Cerebellar nuclear complex (tissue), 1 donor: ENCODE measurements around the gene CGREF1.
"Not testable (repeated sequence)": the region's sequence is repeated elsewhere in the genome, so short reads cannot be mapped to it uniquely, and the experiment has no call there.

Experiments
- DNase-seq, 2 experiments: peaks; one replicate each; lab custom pipeline; 2025; lab: John Stamatoyannopoulos, UW

CGREF1 gene

GRCh38 chr2:27137322-27137935 lies 18.5 kb upstream of the CGREF1 start:
- DNase-seq = no peak

DNA sequence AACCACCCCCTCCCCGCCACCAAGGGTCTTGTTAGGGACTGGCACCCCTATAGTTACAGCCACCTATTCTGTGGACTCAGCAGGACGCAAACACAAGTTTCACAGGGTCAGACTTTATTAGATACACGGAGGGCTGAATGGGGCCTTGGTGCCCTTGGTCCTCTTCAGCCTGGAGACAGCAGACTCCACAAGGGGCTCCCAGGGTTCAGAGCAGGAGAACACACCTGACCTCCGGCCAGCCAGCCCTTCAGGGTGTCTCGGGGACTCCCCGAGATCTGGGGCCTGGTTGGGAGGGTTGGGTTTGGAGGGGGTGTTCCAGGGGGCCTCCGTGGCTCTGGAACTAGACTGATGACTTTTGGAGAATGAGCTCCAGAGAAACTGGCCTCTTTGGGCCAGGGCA lies 17.8 kb upstream of the CGREF1 start:
- no peak for DNase-seq

DNA sequence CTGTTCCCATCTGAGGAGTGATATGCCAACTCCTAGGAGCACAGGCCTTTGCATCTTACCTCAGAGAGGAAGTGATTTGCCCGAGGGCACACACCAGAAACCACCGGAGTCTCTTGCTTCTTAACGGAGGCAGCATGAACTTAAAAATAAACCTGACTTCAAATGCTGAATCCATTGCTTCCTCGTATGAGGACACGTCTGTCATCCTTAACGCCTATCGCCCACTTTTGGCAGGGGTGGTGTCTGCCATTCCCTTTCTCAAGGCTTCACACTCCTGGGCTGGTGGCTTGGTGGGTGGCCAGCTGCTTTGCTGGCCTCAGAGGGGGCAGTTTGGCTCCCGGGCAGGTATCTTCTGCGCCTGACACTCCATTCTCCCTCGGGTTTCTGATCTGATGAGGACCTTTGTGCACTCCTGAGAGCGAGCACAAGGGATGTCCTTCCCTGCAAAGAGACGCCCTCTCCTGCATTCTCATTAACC lies 16.6 kb upstream of the CGREF1 start:
- DNase-seq = no peak

DNA sequence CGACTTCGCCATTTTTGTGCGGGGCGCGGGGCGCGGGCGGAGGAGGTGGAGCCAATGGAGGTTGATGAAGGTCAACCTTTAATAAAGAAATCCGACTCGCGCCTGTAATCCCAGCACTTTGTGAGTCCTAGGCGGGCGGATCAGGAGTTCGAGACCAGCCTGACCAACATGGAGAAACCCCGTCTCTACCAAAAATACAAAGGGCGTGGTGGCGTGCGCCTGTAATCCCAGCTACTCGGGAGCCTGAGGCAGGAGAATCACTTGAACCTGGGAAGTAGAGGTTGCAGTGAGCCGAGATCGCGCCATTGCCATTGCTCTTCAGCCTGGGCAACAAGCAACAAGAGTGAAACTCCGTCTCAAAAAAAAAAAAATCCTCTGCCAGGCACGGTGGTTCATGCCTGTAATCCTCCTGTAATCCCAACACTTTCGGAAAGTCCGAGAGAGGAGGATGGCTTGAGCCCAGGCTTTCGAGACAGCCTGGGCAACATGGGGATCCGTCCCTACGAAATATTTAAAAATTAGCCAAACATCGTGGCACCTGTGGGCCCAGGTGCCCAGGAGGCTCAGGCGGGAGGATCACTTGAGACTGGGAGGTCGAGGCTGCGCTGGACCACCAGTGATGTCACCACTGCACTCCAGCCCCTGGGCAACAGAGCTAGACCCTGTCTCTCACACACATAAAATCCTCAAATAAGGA lies 16.0 kb upstream of the CGREF1 start:
- no peak for DNase-seq

GRCh38 chr2:27133905-27134780 lies 15.2 kb upstream of the CGREF1 start, which contains the start of gene PREB:
TSS of gene PREB (minus strand) at chr2:27134636. CDS start at chr2:27134421, 215 bp downstream.
- DNase-seq = peak; percentile 53 to 88

- no peak for DNase-seq
Observed at GRCh38 chr2:27133195-27133875, 14.4 kb upstream of the CGREF1 start.

- no peak for DNase-seq
Observed at GRCh38 chr2:27131429-27131828, 12.5 kb upstream of the CGREF1 start.

DNA sequence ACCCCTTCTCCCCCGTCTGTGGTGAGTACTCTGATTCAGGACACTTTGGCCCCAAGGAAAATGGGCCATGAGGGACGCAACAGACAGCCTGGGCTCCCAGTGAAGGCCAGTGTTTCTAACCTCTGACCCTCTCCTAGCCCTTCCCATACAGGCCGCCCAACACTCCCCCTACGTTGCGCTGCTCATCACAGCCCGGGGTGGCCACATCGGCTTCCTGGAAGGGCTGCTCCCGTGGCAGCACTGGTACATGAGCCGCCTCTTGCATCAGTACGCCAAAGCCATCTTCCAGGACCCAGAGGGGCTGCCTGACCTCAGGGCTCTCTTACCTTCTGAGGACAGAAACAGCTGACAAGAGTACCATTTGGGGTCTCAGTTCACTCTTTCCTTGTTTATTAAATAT lies 11.5 kb upstream of the CGREF1 start:
- DNase-seq = no peak

GRCh38 chr2:27128668-27129571 lies 10.0 kb upstream of the CGREF1 start:
- DNase-seq = no peak

GRCh38 chr2:27127883-27128667 lies 9.1 kb upstream of the CGREF1 start:
- no peak for DNase-seq

- DNase-seq = no peak
Observed at GRCh38 chr2:27126252-27126710, 7.4 kb upstream of the CGREF1 start.

- no peak for DNase-seq
Observed at GRCh38 chr2:27125104-27125503, 6.2 kb upstream of the CGREF1 start.

DNA sequence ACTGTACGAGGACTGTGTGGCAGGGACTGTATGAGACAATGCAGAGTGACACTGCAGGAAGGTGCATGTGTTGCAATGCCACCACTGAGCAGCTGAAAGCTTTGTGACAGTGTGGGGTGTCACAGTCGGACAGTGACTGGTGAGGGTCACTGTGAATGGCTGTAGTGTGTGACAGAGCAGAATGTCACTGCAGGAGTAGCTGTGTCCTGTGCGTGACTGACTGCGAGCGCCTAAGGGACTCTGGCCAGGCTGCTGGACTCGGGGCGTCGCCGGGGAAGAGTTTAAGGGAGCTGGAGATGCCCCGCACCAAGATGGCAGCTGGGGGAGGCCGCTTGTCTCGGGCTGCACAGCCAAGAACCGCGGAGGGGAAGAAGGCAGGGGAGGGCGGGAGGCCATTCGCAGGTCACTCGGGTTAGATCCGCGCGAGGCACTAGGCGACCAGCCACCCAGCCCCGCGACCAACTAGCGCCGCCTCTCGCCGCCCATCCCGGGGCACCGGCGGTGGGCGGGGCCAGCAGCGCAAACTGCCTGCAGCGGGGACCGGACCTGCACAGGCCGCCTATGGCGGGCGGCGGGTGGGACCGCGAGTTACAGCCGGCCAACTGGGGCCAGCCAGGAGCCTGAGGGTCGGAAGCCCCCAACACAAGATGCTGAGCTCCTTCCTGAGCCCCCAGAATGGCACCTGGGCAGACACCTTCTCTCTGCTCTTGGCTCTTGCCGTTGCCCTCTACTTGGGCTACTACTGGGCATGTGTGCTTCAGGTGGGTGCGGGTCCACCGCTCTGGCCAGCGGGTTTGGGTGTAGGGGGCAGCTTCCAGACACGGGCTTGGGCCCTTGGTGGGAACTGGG lies 4.6 kb upstream of the CGREF1 start, which contains the start of gene ABHD1:
Gene ABHD1 (plus strand): TSS at position 514 of the 849 bp plus-strand sequence. CDS start 134 bp downstream, at position 648.
- DNase-seq = no peak

DNA sequence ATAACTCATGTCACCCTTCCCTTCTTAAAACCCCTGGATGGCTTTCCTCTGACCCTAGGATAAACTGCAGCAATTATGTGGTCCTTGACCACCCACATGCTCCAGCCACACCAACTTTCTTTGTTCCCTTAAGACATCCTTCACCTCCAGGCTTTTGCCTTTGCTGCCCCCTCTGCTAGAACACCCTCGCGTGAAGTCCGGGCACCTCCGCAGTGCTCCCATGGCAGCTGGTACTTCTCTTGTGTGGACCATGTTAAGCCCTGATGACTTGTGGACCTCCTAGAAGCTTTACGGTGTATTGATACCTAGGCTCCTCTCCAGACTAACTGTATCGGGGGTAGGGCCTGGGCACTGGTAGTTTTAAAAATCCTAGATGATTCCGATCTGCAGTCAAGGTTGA lies 3.9 kb upstream of the CGREF1 start:
- no peak for DNase-seq

- DNase-seq = no peak
Observed at GRCh38 chr2:27121906-27122305, 3.0 kb upstream of the CGREF1 start.

- DNase-seq = not testable (repeated sequence)
Observed at GRCh38 chr2:27119330-27119670, 372 bp upstream of the CGREF1 start.

- no peak for DNase-seq
Observed at GRCh38 chr2:27117995-27118524, 868 bp downstream of the CGREF1 start.

DNA sequence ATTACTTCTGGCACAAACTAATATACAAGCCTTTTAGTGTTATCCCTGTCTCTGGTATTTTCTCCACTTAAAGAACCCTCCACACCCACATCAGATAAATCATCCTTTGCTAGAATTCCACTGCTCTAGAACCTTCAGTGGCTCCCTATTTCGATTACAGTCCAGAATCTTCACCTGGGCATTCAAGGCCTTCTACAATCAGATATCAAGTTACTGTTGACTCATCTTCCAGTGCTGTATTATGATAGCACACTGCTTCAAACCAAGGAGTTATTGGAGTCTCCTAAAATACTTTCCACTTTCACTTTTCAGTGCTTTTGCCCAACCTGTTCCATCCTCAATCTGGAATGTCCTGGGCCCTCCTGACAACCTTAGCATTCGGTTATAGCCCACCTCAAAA lies 3.4 kb downstream of the CGREF1 start:
- no peak for DNase-seq
